Daoy (cell line): Measurements from ENCODE around the gene PLXDC1. TPM values are rescaled to one million over a fixed set of nuclear protein-coding genes. Genes with fewer than 3 reads are reported as not detected.
A peak's percentile ranks its signal among the peaks of the same experiment; 100 is the strongest.
"Not testable (repeated sequence)": the region's sequence is repeated elsewhere in the genome, so short reads cannot be mapped to it uniquely, and the experiment has no call there.

Source experiments
- DNase-seq: peaks from one replicate; pipeline ENCODE4 v3.0.0-alpha.2; 2015; ENCODE audit warnings: low read depth
- total RNA-seq: library from RNA; depleted of rRNA; stranded (reverse); fragments of >200 nt; shearing (Covaris generic); gene quantifications from 2 replicates; pipeline ENCODE4 v1.2.3, GENCODE V29; 2014

Gene PLXDC1
- total RNA-seq, 1 experiment from 2014 or later, result 0.11 TPM

DNA sequence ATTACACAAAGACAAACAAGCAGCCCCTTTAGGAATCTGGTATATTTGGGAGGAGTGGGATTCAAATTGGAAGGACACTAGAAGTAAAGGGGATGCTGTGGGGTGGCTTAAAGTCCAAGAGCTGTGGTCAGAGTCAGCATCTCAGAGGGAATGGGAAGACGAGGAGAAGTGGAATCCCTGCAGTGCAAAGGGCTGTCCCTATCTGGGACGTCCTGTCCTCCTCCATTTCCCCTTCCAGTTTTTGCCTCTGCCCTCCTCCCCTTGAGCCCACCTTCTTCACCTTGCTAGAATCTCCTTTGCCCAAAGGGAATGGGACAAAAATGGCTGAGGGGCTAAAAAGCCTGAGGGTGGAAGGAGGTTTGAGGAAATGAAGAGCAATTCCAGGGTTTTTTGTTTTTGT is 4.2 kb upstream of the PLXDC1 start:
- no peak for DNase-seq

DNA sequence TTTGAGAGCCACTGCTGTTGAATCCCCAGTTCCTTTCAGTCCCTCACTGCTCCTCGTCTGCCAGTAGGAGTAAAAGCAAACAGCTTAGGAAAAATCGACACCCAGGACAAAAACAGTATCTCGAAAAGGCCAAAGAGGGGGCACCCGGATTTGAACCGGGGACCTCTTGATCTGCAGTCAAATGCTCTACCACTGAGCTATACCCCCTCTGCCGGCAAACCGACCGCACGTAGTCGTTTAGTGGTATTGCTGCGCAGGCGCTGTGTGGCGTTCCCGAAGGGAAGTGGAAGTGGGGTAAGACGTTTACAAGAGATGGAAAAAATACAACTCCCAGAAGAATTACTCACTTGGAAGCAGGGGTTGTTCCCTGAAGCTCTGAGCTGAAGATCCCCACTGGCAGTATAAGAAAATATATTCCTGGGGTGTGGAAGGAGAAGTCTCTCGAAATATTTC is 2.2 kb upstream of the PLXDC1 start:
- DNase-seq, result peak; percentile 79

- peak; percentile 48 for DNase-seq
These were observed 744 bp upstream of the PLXDC1 start for GRCh38 chr17:39151943-39152818.

DNA sequence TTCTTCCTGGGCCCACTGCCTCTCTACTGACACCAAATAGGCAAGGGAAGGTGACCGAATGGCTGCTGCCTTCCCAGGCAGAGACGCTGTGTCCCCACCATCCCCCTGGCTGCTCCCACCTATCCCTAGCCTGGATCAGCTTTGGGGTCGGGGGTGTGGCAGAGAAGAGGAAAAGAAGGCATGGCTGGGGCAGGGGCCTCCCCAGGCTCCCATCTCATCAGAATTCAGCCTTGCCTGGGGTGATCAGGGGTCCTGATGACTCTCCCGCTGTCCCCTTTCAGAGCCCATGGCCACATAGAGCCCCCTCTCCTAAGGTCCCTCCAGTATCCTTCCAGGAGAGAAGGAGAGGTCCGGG is 665 bp downstream of the PLXDC1 start:
- no peak for DNase-seq

DNA sequence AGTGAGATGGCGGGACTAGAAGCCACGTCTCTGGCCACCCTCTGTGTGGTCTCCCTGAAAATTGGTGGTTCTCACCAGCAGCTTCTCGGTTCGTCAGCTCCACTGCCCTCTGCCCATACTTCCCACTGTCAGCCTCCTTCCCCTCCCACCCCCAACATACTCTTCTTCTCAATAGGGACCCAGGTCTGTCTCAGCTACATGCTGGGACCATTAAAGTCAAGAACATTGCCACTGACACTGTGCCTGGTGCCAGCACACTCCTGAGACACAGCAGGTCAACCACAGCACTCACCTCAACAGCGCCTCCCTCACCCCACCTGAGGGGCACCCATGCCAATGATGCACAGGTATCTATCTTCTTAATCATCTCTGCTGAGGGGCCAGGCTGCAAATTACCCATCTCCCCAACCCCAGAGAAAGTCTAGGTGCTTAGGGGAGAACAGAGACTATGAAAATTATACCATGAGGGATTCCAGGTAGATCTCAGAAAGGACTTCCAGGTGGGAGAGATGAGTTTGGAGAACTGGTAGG is 1.3 kb downstream of the PLXDC1 start:
- no peak for DNase-seq

GRCh38 chr17:39147221-39148185 is 3.9 kb downstream of the PLXDC1 start:
- DNase-seq, result no peak

DNA sequence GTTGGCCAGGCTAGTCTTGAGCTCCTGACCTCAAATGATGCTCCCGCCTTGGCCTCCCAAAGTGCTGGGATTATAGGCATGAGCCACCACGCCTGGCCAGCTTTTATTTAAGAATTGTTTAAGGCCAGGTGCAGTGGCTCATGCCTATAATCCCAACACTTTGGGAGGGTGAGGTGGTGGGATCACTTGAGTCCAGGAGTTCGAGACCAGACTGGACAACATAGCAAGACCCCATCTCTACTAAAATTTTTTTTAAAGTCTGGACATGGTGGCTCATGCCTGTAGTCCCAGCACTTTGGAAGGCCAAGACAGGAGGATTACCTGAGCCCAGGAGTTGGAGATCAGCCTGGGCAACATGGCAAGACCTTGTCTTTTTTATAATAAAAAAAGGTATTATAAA is 5.2 kb downstream of the PLXDC1 start:
- no peak for DNase-seq

DNA sequence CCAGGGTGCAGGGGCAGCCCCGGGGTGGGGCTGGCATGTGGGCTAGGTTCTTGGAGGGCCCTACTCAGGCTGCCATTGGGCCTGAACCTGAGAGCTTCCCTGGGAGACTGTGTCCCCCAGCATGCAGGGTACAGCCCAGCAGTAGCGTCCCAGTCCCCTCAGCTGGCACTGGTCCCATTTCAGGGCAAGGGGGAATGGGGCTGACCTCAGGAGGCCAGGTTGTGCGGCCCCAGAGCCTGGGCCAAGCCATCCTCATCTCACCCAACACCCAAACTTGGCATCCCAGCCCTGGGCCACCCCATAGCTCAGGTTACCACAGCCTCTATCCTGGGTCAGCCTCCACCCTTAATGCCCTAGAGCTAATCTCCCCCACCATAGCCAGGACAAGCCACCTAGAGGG is 6.3 kb downstream of the PLXDC1 start:
- no peak for DNase-seq

- DNase-seq, result peak; percentile 79
These were observed 7.0 kb downstream of the PLXDC1 start for GRCh38 chr17:39144416-39144840.

DNA sequence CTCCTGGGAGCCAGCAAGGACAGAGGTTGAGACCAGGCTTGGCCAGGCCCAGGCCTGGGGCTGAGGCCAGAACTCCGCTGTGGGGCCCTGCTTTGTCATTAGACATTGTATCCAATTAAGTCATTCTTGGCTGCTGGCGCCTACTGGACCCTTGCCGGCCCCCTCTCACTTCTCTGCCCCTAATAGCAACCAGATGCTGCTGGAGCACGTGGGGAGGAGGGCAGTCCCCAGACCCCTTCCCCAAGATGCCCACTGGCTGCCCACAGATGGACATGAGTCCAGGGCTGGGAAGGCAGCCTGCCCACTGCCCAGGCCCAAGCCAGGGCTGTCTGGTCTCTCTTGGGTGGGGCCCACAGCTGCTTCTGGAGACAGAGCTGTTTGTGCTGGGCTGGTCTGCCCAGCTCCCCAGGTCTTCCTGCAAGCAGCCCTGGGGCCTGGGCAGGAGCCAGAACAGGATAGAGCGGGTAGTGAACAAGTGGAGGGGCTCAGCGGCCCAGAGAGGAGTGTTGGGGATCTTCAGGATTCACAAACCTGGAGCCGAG is 7.8 kb downstream of the PLXDC1 start:
- no peak for DNase-seq

DNA sequence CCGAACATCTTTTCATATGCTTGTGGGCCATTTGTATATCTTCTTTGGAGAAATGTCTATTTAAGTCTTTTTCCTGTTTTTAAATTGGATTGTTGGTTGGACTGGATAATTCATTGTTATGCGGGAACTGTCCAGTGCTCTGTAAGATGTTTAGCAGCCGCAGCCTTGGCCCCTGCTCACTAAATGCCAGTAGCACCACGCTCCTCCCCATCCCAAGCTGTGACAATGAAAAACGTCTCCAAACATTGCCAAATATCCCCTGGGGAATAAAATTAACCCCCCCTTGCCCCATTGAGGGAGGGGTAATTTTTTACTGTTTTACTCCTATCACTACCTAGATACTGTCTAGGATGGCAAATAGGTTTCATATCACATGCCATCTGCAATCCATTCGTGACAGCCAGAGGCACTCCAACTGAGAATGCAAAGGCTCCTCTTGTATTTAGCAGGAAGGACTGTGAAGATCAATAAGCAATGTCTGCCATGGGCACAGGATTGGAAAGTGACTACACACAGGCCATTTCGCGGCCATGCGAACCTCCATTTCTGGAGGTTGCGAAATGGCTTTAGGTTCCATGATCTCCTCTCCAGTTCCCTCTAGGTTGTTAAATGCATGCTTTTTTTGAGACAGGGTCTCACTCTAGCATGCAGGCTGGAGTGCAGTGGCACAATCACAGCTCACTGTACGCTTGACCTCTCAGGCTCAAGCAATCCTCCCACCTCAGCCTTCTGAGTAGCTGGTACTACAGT is 9.3 kb downstream of the PLXDC1 start:
- DNase-seq, result no peak

DNA sequence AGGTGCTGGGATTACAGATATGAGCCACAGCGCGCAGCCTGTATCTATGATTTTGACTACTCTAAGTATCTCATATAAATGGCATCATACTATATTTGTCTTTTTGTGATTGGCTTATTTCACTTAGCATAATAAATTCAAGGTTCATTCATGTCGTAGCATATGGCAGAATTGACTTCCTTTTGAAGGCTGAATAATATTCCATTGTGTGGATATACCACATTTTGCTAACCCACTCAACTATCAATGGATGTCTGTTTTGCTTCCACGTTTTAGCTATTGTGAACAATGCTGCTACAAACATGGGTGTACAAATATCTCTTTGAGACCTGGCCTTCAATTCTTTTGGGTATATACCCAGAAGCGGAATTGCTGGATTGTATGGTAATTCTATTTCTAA is 10.1 kb downstream of the PLXDC1 start:
- no peak for DNase-seq

GRCh38 chr17:39139561-39139960 is 11.9 kb downstream of the PLXDC1 start:
- DNase-seq, result no peak

- DNase-seq, result peak; percentile 83
These were observed 12.3 kb downstream of the PLXDC1 start for GRCh38 chr17:39139161-39139511.

GRCh38 chr17:39138431-39139160 is 12.8 kb downstream of the PLXDC1 start:
- DNase-seq, result no peak

GRCh38 chr17:39134878-39135277 is 16.6 kb downstream of the PLXDC1 start:
- no peak for DNase-seq

- peak; percentile 72 for DNase-seq
These were observed 19.2 kb downstream of the PLXDC1 start for GRCh38 chr17:39132192-39132610.

DNA sequence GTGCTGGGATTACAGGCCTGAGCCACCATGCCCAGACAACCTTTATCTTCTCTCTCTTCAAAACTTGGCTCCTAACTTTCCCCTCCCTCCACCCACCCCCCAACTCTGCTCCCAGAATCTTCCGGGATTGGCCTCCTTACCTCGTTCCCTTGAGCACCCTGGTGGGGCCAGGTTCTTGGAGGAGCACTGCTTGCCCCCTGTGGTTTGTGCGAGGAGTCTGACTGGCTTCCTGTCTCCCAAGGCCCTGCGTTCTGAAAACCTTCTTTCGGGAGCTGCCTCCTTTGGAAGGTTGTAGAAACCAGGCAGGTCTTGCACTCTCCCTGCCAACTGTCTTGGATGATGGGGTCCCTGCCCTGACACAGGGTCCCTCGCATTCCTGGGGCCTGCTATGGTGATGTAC is 19.8 kb downstream of the PLXDC1 start:
- no peak for DNase-seq

DNA sequence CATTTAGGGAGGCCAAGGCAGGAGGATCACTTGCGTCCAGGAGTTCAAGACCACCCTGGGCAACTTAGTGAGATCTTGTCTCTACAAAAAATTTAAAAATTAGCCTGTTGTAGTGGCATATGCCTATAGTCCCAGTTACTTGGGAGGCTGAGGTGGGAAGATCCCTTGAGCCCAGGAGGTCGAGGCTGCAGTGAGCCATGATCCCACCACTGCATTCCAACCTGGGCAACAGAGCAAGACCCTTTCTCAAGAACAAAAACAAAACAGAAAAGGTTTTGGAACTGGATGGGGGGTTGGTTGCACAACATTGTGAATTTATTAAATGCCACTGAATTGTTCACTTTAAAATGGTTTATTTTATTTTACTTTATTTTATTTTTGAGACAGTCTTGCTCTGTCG is 21.2 kb downstream of the PLXDC1 start:
- no peak for DNase-seq

DNA sequence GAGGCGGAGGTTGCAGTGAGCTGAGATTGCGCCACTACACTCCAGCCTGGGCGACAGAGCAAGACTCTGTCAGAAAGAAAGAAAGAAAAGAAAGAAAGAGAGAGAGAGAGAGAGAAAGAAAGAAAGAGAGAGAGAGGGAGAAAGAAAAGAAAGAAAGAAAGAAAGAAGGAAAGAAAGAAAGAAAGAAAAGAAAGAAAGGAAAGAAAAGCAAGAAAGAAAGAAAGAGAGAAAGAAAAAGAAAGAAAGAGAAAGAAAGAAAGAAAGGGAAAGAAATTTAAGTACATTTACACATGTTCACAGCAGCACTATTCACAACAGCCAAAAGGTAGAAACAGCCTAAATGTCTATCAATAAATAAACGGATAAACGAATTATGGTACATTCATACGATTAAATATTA is 21.9 kb downstream of the PLXDC1 start:
- not testable (repeated sequence) for DNase-seq

DNA sequence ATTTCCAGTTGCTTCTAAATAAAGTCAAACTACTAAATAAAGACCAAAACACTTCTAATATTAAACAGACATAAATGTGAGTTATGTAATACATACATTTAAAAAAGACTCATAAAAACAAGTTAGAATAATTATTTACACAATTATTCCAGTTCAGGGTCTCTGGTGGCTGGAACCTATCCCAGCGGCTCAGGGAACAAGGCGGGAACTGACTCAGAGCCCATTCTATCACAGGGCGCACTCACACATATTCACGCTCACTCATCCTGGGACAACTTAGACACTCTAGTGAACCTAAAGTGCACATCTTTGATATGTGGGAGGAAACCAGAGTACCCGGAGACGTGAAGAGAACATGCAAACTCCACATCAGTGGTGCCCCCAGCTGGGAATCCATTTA is 25.0 kb downstream of the PLXDC1 start:
- DNase-seq, result no peak
